GM18526 (cell line): Measurements from ENCODE around the gene GPI.

Source experiments
- POLR2A ChIP-seq: IDR thresholded peaks from 3 replicates; pipeline ENCODE4 v1.6.1; 2011; ENCODE audit not compliant: insufficient read length; ENCODE audit errors: extremely low read depth

GPI gene

GRCh38 chr19:34380639-34381241 is 15.7 kb downstream of the GPI start:
- no peak for TF ChIP-seq POLR2A

- TF ChIP-seq POLR2A: no peak
Measured at GRCh38 chr19:34381399-34382251, 16.6 kb downstream of the GPI start.

GRCh38 chr19:34382471-34382870 is 17.5 kb downstream of the GPI start:
- no peak for TF ChIP-seq POLR2A

GRCh38 chr19:34383599-34383998 is 18.6 kb downstream of the GPI start:
- TF ChIP-seq POLR2A: no peak

- TF ChIP-seq POLR2A: no peak
Measured at GRCh38 chr19:34386645-34387445, 21.8 kb downstream of the GPI start.

GRCh38 chr19:34387446-34387810 is 22.4 kb downstream of the GPI start:
- no peak for TF ChIP-seq POLR2A

GRCh38 chr19:34391813-34392212 is 26.8 kb downstream of the GPI start:
- TF ChIP-seq POLR2A: no peak

- TF ChIP-seq POLR2A: no peak
Measured at GRCh38 chr19:34393031-34393430, 28.0 kb downstream of the GPI start.

- no peak for TF ChIP-seq POLR2A
Measured at GRCh38 chr19:34393629-34394028, 28.6 kb downstream of the GPI start.

GRCh38 chr19:34397853-34398252 is 32.9 kb downstream of the GPI start:
- no peak for TF ChIP-seq POLR2A

- no peak for TF ChIP-seq POLR2A
Measured at GRCh38 chr19:34399886-34400285, 34.9 kb downstream of the GPI start.

GRCh38 chr19:34402074-34402600 is 37.1 kb downstream of the GPI start:
- TF ChIP-seq POLR2A: no peak

- no peak for TF ChIP-seq POLR2A
Measured at GRCh38 chr19:34403784-34404108, 38.8 kb downstream of the GPI start.

- peak; percentile 79 for TF ChIP-seq POLR2A
Measured at GRCh38 chr19:34404109-34404909, 39.3 kb downstream of the GPI start, which contains the start of gene PDCD2L. Gene PDCD2L (plus strand): TSS chr19:34404399. CDS start chr19:34404431, 32 bp downstream.
